ENCODE data around the gene SLC2A8.

GRCh38 chr9:127405344-127406125, 8.6 kb downstream of the SLC2A8 start:
- TF ChIP-seq CTCF (IDR thresholded peaks at IDR 0.05) (no peak), EZH2 (IDR thresholded peaks at IDR 0.05; ENCODE audit: borderline replicate concordance, insufficient read depth, low read depth, low read length, poor library complexity, severe bottlenecking) (no peak)
